Measurements from ENCODE around the gene ZNF526. TPM values are rescaled to one million over a fixed set of nuclear protein-coding genes. Genes with fewer than 3 reads are reported as not detected.

ZNF526 gene
- total and polyA plus RNA-seq, 9 of the 15 experiments (the other 6 are each of a cell fraction or from before 2014, with no cell fraction given) = 1.3 to 17.9 (median 6.2) TPM

GRCh38 chr19:42246143-42246921 is 26.2 kb downstream of the ZNF526 start (continued):
- TF ChIP-seq BCLAF1 (IDR thresholded peaks at IDR 0.05; ENCODE audit: borderline replicate concordance in 1 of 2, control insufficient read depth in 1 of 2, low read depth in 2 of 2, low read length in 1 of 2) = no peak
- no peak for TF ChIP-seq RNF219 (CRISPR knock-in tag; IDR thresholded peaks at IDR 0.05)
- TF ChIP-seq HDGF (IDR thresholded peaks at IDR 0.05) = 0 out of 2 replicates have a peak, but pooled peaks have one; percentile 31
- TF ChIP-seq NR2F6 (CRISPR knock-in tag; IDR thresholded peaks at IDR 0.05) = no peak
- TF ChIP-seq ETS1 (conservative IDR thresholded peaks at IDR 0.05; ENCODE audit: control insufficient read depth, low read depth, low read length) = 0 out of 2 replicates have a peak, but pooled peaks have one; percentile 31
- TF ChIP-seq SMARCB1 (IDR thresholded peaks at IDR 0.05; ENCODE audit: insufficient read length, low read depth) = no peak
- no peak for TF ChIP-seq YBX1 (IDR thresholded peaks at IDR 0.05)
- TF ChIP-seq YY1 (IDR thresholded peaks at IDR 0.05; ENCODE audit: borderline replicate concordance in 1 of 3, control insufficient read depth in 1 of 3, extremely low read depth in 1 of 3, insufficient read depth in 3 of 3, insufficient read length in 1 of 3, insufficient replicate concordance in 2 of 3, low read depth in 1 of 3, low read length in 2 of 3) = no peak
- no peak for TF ChIP-seq BMI1 (IDR thresholded peaks at IDR 0.05; ENCODE audit: low read length)
- no peak for TF ChIP-seq ZNF224 (CRISPR knock-in tag; IDR thresholded peaks at IDR 0.05)
- no peak for TF ChIP-seq HEY1 (CRISPR knock-in tag; IDR thresholded peaks at IDR 0.05; ENCODE audit: borderline replicate concordance)
- TF ChIP-seq IFI16 (CRISPR knock-in tag; IDR thresholded peaks at IDR 0.05) = no peak
- no peak for TF ChIP-seq GTF3C2 (IDR thresholded peaks at IDR 0.05; ENCODE audit: borderline replicate concordance, extremely low read depth, insufficient read length)
- TF ChIP-seq ZBTB12 (CRISPR knock-in tag; IDR thresholded peaks at IDR 0.05) = no peak
- TF ChIP-seq SUPT5H (IDR thresholded peaks at IDR 0.05) = peak; percentile 43; the same call in 1 of the 2 replicates

Data from K562 (cell line).